SK-N-SH (cell line): ENCODE measurements around the gene NEAT1. TPM values are rescaled to one million over a fixed set of nuclear protein-coding genes. Genes with fewer than 3 reads are reported as not detected.

Experiments used
- CTCF ChIA-PET: fragments of 300-600, 350-600 bp; formaldehyde crosslinking; extraction: SDS; loops from one replicate; lab custom pipeline; 2021; lab: Yijun Ruan, JAX
- POLR2A ChIA-PET: fragments of 350-600 bp; sonication (Branson Sonifier 250); formaldehyde crosslinking; extraction: SDS; loops from one replicate; lab custom pipeline; 2020; ENCODE audit warnings: antibody characterized with exemption, inconsistent platforms; lab: Yijun Ruan, JAX
- DNase-seq: peaks from one replicate; pipeline ENCODE4 v3.0.0; 2012
- H2AFZ ChIP-seq: fragments of 200-600 bp; sonication (generic); 2 replicates; pipeline ENCODE4 v1.8.1; 2016; ENCODE audit warnings: antibody characterized with exemption, mild to moderate bottlenecking, low read depth
- H3F3A ChIP-seq: fragments of 200-600 bp; sonication (generic); replicated peaks from 2 replicates; pipeline ENCODE3; 2016; ENCODE audit warnings: antibody characterized with exemption, mild to moderate bottlenecking; ENCODE audit not compliant: insufficient read depth
- H3K27ac ChIP-seq, 2 experiments: fragments of 200-500 bp in 1 of 2; fragments of 200-600 bp in 1 of 2; sonication (Bioruptor generic) in 1 of 2; sonication (generic), shearing (Covaris generic) in 1 of 2; 2 replicates each; pipeline versions ENCODE4 v1.5.1 to v1.6.1; 2014 to 2016; ENCODE audit warnings: low read depth in 2 of 2, inconsistent platforms in 1 of 2, low read length in 1 of 2, mild to moderate bottlenecking in 1 of 2, mixed read lengths in 1 of 2
- H3K27me3 ChIP-seq: fragments of 200-600 bp; sonication (generic), shearing (Covaris generic); 2 replicates; pipeline ENCODE4 v1.6.1; 2016; ENCODE audit warnings: mixed run types; ENCODE audit not compliant: insufficient read depth
- H3K36me3 ChIP-seq, 2 experiments: fragments of 200-500 bp in 1 of 2; fragments of 200-600 bp in 1 of 2; sonication (Bioruptor generic) in 1 of 2; sonication (generic) in 1 of 2; replicated peaks in 1 of 2; 2 replicates each; pipeline versions ENCODE3 to v1.5.1; 2014 to 2016; ENCODE audit warnings: low read length in 1 of 2, mild to moderate bottlenecking in 1 of 2; ENCODE audit not compliant: insufficient read depth in 2 of 2, control insufficient read depth in 1 of 2
- H3K4me1 ChIP-seq, 2 experiments: fragments of 200-500 bp in 1 of 2; fragments of 200-600 bp in 1 of 2; sonication (Bioruptor generic) in 1 of 2; sonication (generic), shearing (Covaris generic) in 1 of 2; 2 replicates each; pipeline versions ENCODE4 v1.5.1 to v1.6.1; 2014 to 2016; ENCODE audit warnings: low read depth in 1 of 2, low read length in 1 of 2, mixed run types in 1 of 2; ENCODE audit not compliant: insufficient read depth in 2 of 2, control insufficient read depth in 1 of 2
- H3K4me2 ChIP-seq: fragments of 200-600 bp; sonication (generic), shearing (Covaris generic); 2 replicates; pipeline ENCODE4 v1.6.1; 2017; ENCODE audit warnings: mixed run types
- H3K4me3 ChIP-seq, 2 experiments: fragments of 200-500 bp in 1 of 2; fragments of 200-600 bp in 1 of 2; sonication (Bioruptor generic) in 1 of 2; sonication (generic), shearing (Covaris generic) in 1 of 2; 2 replicates each; pipeline versions ENCODE4 v1.5.1 to v1.8.1; 2014 to 2016; ENCODE audit warnings: low read depth in 2 of 2, inconsistent platforms in 1 of 2, low read length in 1 of 2, mild to moderate bottlenecking in 1 of 2, mixed read lengths in 1 of 2, moderate library complexity in 1 of 2
- H3K79me2 ChIP-seq: fragments of 200-600 bp; sonication (generic); 2 replicates; pipeline ENCODE4 v1.8.1; 2017; ENCODE audit warnings: mild to moderate bottlenecking; ENCODE audit not compliant: insufficient read depth
- H3K9ac ChIP-seq: fragments of 200-600 bp; sonication (generic); 2 replicates; pipeline ENCODE4 v1.6.1; 2017; ENCODE audit warnings: mixed run types
- H3K9me2 ChIP-seq: fragments of 200-600 bp; sonication (generic); 2 replicates; pipeline ENCODE4 v1.6.1; 2017; ENCODE audit warnings: mixed run types
- H3K9me3 ChIP-seq: fragments of 200-600 bp; sonication (generic); 2 replicates; pipeline ENCODE4 v1.6.1; 2017; ENCODE audit warnings: mixed run types, mild to moderate bottlenecking, moderate library complexity
- H4K20me1 ChIP-seq: fragments of 200-600 bp; sonication (generic); 2 replicates; pipeline ENCODE4 v1.6.1; 2017; ENCODE audit warnings: mild to moderate bottlenecking, mixed run types; ENCODE audit not compliant: insufficient read depth
- CHD2 ChIP-seq: fragments of 150-350 bp; IDR thresholded peaks from 2 replicates; pipeline ENCODE4 v1.6.1; 2018; ENCODE audit warnings: low read length; ENCODE audit not compliant: partially characterized antibody
- EP300 ChIP-seq, 2 experiments: IDR thresholded peaks; 2 replicates each; pipeline versions ENCODE4 v1.4.0 to v1.6.1; 2012; ENCODE audit warnings: borderline replicate concordance in 1 of 2, low read depth in 1 of 2, low read length in 1 of 2
- FOXJ3 ChIP-seq: sonication (generic); formaldehyde crosslinking; IDR thresholded peaks from 2 replicates; pipeline ENCODE4 v1.5.1; 2020; ENCODE audit warnings: mild to moderate bottlenecking, missing genetic modification reagents
- FOXM1 ChIP-seq: IDR thresholded peaks from 2 replicates; pipeline ENCODE4 v1.4.0; 2012; ENCODE audit warnings: low read depth, mild to moderate bottlenecking
- GABPA ChIP-seq: IDR thresholded peaks from 2 replicates; pipeline ENCODE4 v1.4.0; 2012; ENCODE audit warnings: low read depth, mild to moderate bottlenecking
- JUND ChIP-seq: IDR thresholded peaks from 2 replicates; pipeline ENCODE4 v1.4.0; 2012
- MXI1 ChIP-seq: IDR thresholded peaks from 2 replicates; pipeline ENCODE4 v1.6.1; 2012; ENCODE audit warnings: mild to moderate bottlenecking, low read depth, low read length, improper control_type of control experiment
- NFIC ChIP-seq: IDR thresholded peaks from 2 replicates; pipeline ENCODE4 v1.4.0; 2012; ENCODE audit warnings: borderline replicate concordance
- NRF1 ChIP-seq: IDR thresholded peaks from 2 replicates; pipeline ENCODE4 v1.6.1; 2012; ENCODE audit warnings: low read depth, mild to moderate bottlenecking, low read length
- POLR2AphosphoS5 ChIP-seq: IDR thresholded peaks from 2 replicates; pipeline ENCODE4 v1.6.1; 2012; ENCODE audit warnings: low read depth, low read length
- RCOR1 ChIP-seq: fragments of 150-350 bp; IDR thresholded peaks from 2 replicates; pipeline ENCODE4 v1.6.1; 2017; ENCODE audit warnings: antibody characterized with exemption, low read length
- RFX5 ChIP-seq: IDR thresholded peaks from 2 replicates; pipeline ENCODE4 v1.6.1; 2012; ENCODE audit warnings: mild to moderate bottlenecking, improper control_type of control experiment, low read length
- TCF12 ChIP-seq: IDR thresholded peaks from 2 replicates; pipeline ENCODE4 v1.4.0; 2012
- TEAD4 ChIP-seq: IDR thresholded peaks from 2 replicates; pipeline ENCODE4 v1.4.0; 2012; ENCODE audit warnings: mild to moderate bottlenecking, borderline replicate concordance; ENCODE audit not compliant: insufficient read depth
- WGBS: methylation state at CpG from one replicate; pipeline ENCODE4 v1.1.6; 2017; ENCODE audit warnings: low lambda C conversion rate; 5-methylcytosine and 5-hydroxymethylcytosine counted together
- polyA plus RNA-seq, 3 experiments: library from polyadenylated mRNA; depleted of rRNA; stranded (reverse); fragments of >200 nt; gene quantifications; 2 replicates each; pipeline ENCODE4 v1.2.3, GENCODE V29; 2012
- TF ChIP-seq, protein P1 (sequence below): fragments of 200-600 bp; sonication (generic); IDR thresholded peaks from 2 replicates; pipeline ENCODE4 v1.6.1; 2017; ENCODE audit warnings: antibody characterized with exemption, mild to moderate bottlenecking, moderate library complexity
- TF ChIP-seq, protein P2 (sequence below): IDR thresholded peaks from 2 replicates; pipeline ENCODE4 v1.4.0; 2012; ENCODE audit warnings: low read depth, borderline replicate concordance
- TF ChIP-seq, protein P3 (sequence below): IDR thresholded peaks from 2 replicates; pipeline ENCODE4; 2012
- TF ChIP-seq, protein P4 (sequence below): IDR thresholded peaks from 2 replicates; pipeline ENCODE4 v1.4.0; 2012; ENCODE audit warnings: low read depth
- TF ChIP-seq, protein P5 (sequence below): IDR thresholded peaks from 2 replicates; pipeline ENCODE4 v1.6.1; 2012; ENCODE audit warnings: mild to moderate bottlenecking, low read depth, low read length, moderate library complexity

Gene NEAT1
- polyA plus RNA-seq, 1 of the 3 experiments (the other 2 are of a cell fraction) = 435 TPM

DNA sequence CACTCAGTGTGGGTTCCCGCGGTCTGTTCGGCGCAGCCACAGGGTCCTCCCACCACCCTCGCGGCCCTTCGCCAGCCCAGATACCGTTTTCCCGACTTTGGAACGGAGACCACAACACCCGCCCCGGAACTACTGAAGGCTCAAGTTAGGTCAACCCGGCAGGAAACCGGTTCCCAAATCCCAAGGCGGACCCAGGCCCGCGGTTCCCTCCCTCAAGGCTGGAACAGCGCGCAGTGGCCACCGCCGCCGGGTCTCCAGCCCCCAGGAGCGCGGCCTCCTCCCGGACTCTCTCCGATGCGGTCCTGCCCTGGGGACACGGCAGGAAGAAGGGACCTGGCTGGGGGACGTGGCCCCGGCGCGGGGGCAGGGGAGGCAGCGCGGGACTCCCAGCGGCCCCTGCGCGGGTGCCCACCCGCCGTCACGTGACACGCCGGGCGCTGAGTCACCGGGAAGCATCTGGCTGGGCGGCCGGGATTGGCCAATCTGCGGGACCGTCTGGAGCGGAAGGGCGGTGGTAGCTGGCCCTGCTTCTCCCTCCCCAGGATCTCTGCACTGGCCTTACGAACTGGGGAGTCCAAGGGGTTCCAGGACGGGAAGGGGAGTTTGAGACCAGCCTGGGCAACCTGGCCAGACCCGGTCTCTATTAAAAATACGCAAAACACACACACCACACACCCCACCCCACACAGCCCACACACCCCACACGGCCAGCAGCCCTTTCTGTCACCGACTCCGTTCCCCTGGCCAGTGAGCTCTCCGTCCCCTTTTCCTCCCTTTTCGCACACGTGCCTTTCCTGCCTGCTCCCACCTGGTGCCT lies 54.8 kb downstream of the NEAT1 start (continued):
- TF ChIP-seq, protein P1, sequence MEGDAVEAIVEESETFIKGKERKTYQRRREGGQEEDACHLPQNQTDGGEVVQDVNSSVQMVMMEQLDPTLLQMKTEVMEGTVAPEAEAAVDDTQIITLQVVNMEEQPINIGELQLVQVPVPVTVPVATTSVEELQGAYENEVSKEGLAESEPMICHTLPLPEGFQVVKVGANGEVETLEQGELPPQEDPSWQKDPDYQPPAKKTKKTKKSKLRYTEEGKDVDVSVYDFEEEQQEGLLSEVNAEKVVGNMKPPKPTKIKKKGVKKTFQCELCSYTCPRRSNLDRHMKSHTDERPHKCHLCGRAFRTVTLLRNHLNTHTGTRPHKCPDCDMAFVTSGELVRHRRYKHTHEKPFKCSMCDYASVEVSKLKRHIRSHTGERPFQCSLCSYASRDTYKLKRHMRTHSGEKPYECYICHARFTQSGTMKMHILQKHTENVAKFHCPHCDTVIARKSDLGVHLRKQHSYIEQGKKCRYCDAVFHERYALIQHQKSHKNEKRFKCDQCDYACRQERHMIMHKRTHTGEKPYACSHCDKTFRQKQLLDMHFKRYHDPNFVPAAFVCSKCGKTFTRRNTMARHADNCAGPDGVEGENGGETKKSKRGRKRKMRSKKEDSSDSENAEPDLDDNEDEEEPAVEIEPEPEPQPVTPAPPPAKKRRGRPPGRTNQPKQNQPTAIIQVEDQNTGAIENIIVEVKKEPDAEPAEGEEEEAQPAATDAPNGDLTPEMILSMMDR = no peak
- TF ChIP-seq JUND (peak; percentile 73; the same call in 1 of the 2 replicates), CHD2 (peak; percentile 55), TEAD4 (no peak), FOXJ3 (CRISPR knock-in tag) (no peak), FOXM1 (peak; percentile 31; the same call in 1 of the 2 replicates), NRF1 (peak; percentile 33; the same call in 1 of the 2 replicates)
- TF ChIP-seq, protein P2, sequence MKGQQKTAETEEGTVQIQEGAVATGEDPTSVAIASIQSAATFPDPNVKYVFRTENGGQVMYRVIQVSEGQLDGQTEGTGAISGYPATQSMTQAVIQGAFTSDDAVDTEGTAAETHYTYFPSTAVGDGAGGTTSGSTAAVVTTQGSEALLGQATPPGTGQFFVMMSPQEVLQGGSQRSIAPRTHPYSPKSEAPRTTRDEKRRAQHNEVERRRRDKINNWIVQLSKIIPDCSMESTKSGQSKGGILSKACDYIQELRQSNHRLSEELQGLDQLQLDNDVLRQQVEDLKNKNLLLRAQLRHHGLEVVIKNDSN = peak; percentile 98
- TF ChIP-seq, protein P3, sequence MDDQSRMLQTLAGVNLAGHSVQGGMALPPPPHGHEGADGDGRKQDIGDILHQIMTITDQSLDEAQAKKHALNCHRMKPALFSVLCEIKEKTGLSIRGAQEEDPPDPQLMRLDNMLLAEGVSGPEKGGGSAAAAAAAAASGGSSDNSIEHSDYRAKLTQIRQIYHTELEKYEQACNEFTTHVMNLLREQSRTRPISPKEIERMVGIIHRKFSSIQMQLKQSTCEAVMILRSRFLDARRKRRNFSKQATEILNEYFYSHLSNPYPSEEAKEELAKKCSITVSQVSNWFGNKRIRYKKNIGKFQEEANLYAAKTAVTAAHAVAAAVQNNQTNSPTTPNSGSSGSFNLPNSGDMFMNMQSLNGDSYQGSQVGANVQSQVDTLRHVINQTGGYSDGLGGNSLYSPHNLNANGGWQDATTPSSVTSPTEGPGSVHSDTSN = peak; percentile 37; the same call in 1 of the 2 replicates

DNA sequence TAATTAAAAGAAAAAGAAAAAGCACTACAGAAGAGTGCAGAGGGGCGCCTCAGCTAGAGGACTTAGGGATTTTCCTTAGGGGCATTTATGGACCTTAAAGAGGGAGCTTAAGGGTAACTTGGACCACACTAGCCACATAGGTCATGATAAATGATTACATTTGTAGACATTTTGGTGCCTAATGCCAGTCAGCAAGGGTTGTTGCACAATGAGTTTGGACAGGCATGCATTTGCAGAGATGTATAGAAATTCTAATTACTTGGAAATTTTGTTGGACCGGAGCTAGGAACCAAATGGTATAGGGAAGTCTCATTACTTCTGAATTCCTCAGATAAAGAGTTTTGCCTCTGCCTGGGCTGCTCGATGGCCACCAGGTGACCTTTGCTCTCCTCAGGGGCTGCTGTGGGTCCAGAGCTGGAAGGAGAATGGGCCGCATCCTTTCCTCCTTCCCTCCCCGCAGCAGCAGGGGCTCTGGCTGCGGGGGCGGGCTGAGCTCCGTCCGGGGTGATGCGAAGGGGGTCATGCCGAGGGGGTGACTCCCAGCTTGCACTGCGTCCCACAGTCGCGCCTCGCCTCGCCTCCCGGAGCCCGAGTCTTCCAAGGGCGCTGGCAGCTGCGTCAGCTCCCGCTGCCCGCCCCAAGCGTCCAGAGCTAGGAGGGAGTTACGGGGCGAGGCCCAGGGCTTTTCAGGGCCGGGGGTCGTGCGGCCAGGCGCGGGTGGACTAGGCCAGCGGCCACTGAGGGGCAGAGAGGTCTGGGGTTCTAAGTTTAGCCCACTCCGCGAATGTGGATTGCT lies 56.0 kb downstream of the NEAT1 start:
- Histone ChIP-seq H3K4me2 (peak overlapping the region; percentile 76), H4K20me1 (no peaks in the 10 kb centered on the region), H3K9me2 (no peaks in the 10 kb centered on the region), H3K36me3 (no peaks in the 10 kb centered on the region), H3K9ac (peak overlapping the region; percentile 99; the same call in 1 of the 2 replicates), H3K27me3 (no peaks in the 10 kb centered on the region), H3K9me3 (no peaks in the 10 kb centered on the region), H3K4me1 (peaks cover 30 to 35% of the 10 kb centered on the region in 2 experiments), H3K27ac (peak overlapping the region; percentile 91 to 100), H3F3A (peaks cover 66% of the 10 kb centered on the region), H3K79me2 (peaks cover 90% of the 10 kb centered on the region), H3K4me3 (no peak overlapping the region), H2AFZ (no peak overlapping the region)
- WGBS = 89% methylated on average over 22 of the region's 33 CpGs
- ChIA-PET POLR2A (interaction anchor here (5.2 to 13.9 kb wide), 2 partner anchors 20 to 58 kb away, joined by 118 to 591 read pairs; partner anchors contain the start of genes MALAT1 and NEAT1), CTCF (interaction anchor here (0.7 to 7.5 kb wide), 16 partner anchors 9 to 149 kb away, joined by 3 to 78 read pairs (median 8); partner anchors contain the start of gene MALAT1)
- no peak for DNase-seq
- TF ChIP-seq JUND (no peak), POLR2AphosphoS5 (no peak), NFIC (no peak), TCF12 (no peak), CHD2 (no peak), MXI1 (no peak), FOXJ3 (CRISPR knock-in tag) (no peak), RFX5 (no peak), EP300 (IDR thresholded peaks at IDR 0.05; ENCODE audit: borderline replicate concordance in 1 of 2, low read depth in 1 of 2, low read length in 1 of 2) (no peak), RCOR1 (no peak), GABPA (no peak)
- TF ChIP-seq, protein P4, sequence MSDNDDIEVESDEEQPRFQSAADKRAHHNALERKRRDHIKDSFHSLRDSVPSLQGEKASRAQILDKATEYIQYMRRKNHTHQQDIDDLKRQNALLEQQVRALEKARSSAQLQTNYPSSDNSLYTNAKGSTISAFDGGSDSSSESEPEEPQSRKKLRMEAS = no peak
- TF ChIP-seq, protein P5, sequence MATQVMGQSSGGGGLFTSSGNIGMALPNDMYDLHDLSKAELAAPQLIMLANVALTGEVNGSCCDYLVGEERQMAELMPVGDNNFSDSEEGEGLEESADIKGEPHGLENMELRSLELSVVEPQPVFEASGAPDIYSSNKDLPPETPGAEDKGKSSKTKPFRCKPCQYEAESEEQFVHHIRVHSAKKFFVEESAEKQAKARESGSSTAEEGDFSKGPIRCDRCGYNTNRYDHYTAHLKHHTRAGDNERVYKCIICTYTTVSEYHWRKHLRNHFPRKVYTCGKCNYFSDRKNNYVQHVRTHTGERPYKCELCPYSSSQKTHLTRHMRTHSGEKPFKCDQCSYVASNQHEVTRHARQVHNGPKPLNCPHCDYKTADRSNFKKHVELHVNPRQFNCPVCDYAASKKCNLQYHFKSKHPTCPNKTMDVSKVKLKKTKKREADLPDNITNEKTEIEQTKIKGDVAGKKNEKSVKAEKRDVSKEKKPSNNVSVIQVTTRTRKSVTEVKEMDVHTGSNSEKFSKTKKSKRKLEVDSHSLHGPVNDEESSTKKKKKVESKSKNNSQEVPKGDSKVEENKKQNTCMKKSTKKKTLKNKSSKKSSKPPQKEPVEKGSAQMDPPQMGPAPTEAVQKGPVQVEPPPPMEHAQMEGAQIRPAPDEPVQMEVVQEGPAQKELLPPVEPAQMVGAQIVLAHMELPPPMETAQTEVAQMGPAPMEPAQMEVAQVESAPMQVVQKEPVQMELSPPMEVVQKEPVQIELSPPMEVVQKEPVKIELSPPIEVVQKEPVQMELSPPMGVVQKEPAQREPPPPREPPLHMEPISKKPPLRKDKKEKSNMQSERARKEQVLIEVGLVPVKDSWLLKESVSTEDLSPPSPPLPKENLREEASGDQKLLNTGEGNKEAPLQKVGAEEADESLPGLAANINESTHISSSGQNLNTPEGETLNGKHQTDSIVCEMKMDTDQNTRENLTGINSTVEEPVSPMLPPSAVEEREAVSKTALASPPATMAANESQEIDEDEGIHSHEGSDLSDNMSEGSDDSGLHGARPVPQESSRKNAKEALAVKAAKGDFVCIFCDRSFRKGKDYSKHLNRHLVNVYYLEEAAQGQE = no peak
- TF ChIP-seq, protein P3 = no peak
